ENCODE results near the gene PLAC9. TPM values are rescaled to one million over a fixed set of nuclear protein-coding genes. Genes with fewer than 3 reads are reported as not detected.
"Not testable (repeated sequence)": the region's sequence is repeated elsewhere in the genome, so short reads cannot be mapped to it uniquely, and the experiment has no call there.

The PLAC9 gene
- total RNA-seq, 1 experiment from 2014 or later: 7.3 TPM

DNA sequence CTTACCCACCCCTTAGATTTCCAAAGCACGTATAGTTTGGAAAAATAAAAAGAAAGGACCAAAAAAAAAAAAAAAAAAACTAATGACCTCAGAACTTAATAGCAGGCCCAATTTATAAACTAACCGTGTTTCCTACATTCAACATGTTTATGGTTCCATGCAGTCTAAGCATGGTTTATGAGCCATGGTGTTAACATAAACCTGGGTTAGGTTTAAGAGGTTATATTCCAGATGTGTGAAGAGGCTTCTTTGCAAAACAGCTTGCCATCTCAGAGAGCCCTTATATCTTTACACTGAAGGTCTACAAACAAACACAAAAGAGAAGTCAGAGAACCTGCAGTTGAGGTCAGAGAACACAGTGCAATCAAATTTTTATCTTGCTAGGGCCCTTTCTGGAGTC, 38.3 kb upstream of the PLAC9 start:
- Mint-ChIP-seq H3K4me3 (no peak overlapping the region), H3K9me3 (no peaks in the 10 kb centered on the region), H3K27me3 (ENCODE audit: low read depth) (no peaks in the 10 kb centered on the region; the same call in 1 of the 2 replicates), H3K27ac (no peak overlapping the region), H3K4me1 (no peaks in the 10 kb centered on the region), H3K36me3 (no peaks in the 10 kb centered on the region)
- TF ChIP-seq, protein P1, sequence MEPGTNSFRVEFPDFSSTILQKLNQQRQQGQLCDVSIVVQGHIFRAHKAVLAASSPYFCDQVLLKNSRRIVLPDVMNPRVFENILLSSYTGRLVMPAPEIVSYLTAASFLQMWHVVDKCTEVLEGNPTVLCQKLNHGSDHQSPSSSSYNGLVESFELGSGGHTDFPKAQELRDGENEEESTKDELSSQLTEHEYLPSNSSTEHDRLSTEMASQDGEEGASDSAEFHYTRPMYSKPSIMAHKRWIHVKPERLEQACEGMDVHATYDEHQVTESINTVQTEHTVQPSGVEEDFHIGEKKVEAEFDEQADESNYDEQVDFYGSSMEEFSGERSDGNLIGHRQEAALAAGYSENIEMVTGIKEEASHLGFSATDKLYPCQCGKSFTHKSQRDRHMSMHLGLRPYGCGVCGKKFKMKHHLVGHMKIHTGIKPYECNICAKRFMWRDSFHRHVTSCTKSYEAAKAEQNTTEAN (CRISPR knock-in tag; IDR thresholded peaks at IDR 0.05): no peak
- TF ChIP-seq SMAD4 (CRISPR knock-in tag; IDR thresholded peaks at IDR 0.05) (no peak), ZNF219 (CRISPR knock-in tag; IDR thresholded peaks at IDR 0.05; ENCODE audit: borderline replicate concordance) (no peak), CBFB (CRISPR knock-in tag; IDR thresholded peaks at IDR 0.05; ENCODE audit: low read depth) (no peak), CREM (CRISPR knock-in tag; IDR thresholded peaks at IDR 0.05) (no peak), ZNF416 (CRISPR knock-in tag; IDR thresholded peaks at IDR 0.05) (no peak), KAT7 (CRISPR knock-in tag; IDR thresholded peaks at IDR 0.05; ENCODE audit: borderline replicate concordance) (no peak), ZNF671 (CRISPR knock-in tag; IDR thresholded peaks at IDR 0.05) (no peak), SP1 (CRISPR knock-in tag; conservative IDR thresholded peaks at IDR 0.05) (no peak)
- TF ChIP-seq, protein P2, sequence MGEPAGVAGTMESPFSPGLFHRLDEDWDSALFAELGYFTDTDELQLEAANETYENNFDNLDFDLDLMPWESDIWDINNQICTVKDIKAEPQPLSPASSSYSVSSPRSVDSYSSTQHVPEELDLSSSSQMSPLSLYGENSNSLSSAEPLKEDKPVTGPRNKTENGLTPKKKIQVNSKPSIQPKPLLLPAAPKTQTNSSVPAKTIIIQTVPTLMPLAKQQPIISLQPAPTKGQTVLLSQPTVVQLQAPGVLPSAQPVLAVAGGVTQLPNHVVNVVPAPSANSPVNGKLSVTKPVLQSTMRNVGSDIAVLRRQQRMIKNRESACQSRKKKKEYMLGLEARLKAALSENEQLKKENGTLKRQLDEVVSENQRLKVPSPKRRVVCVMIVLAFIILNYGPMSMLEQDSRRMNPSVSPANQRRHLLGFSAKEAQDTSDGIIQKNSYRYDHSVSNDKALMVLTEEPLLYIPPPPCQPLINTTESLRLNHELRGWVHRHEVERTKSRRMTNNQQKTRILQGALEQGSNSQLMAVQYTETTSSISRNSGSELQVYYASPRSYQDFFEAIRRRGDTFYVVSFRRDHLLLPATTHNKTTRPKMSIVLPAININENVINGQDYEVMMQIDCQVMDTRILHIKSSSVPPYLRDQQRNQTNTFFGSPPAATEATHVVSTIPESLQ (CRISPR knock-in tag; IDR thresholded peaks at IDR 0.05): no peak
- TF ChIP-seq, protein P3, sequence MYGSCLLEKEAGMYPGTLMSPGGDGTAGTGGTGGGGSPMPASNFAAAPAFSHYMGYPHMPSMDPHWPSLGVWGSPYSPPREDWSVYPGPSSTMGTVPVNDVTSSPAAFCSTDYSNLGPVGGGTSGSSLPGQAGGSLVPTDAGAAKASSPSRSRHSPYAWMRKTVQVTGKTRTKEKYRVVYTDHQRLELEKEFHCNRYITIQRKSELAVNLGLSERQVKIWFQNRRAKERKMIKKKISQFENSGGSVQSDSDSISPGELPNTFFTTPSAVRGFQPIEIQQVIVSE (CRISPR knock-in tag; IDR thresholded peaks at IDR 0.05; ENCODE audit: borderline replicate concordance): no peak
- ATAC-seq (no peak), DNase-seq (ENCODE audit: low spot score) (no peak)
- ChIA-PET CTCF (no interaction called here), POLR2A (no interaction called here)

DNA sequence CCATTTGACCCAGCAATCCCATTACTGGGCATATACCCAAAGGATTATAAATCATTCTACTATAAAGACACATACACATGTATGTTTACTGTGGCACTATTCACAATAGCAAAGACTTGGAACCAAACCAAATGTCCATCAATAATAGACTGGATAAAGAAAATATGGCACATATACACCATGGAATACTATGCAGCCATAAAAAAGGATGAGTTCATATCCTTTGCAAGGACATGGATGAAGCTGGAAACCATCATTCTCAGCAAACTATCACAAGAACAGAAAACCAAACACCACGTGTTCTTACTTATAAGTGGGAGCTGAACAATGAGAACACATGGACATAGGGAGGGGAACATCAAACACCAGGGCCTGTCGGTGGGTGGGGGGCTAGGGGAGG, 34.3 kb upstream of the PLAC9 start:
- H3K27me3 Mint-ChIP-seq (ENCODE audit: low read depth); CTCF ChIA-PET; POLR2A ChIA-PET; H3K27ac Mint-ChIP-seq; H3K9me3 Mint-ChIP-seq; H3K4me3 Mint-ChIP-seq; DNase-seq (ENCODE audit: low spot score); H3K36me3 Mint-ChIP-seq; ATAC-seq: not testable (repeated sequence)
- H3K4me1 Mint-ChIP-seq: peaks cover 16% of the 10 kb centered on the region

DNA sequence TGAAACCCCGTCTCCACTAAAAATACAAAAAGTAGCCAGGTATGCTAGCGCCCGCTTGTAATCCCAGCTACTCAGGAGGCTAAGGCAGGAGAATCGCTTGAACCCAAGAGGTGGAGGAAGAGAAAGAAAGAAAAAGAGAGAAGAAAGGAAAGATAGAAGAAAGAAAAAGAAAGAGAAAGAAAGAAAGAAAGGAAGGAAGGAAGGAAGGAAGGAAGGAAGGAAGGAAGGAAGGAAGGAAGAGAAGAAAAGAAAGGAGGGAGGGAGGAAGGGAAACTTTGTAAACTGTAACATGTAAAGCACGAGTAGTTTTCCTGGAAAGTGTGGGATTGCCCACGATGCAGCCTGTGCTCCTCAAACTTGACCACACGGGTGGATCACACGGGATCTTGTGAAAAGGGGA, 33.2 kb upstream of the PLAC9 start:
- H3K27me3 Mint-ChIP-seq (ENCODE audit: low read depth); DNase-seq (ENCODE audit: low spot score); H3K9me3 Mint-ChIP-seq; CTCF ChIA-PET; ATAC-seq; POLR2A ChIA-PET; H3K4me3 Mint-ChIP-seq; H3K27ac Mint-ChIP-seq; H3K36me3 Mint-ChIP-seq: not testable (repeated sequence)
- peaks cover 20% of the 10 kb centered on the region for H3K4me1 Mint-ChIP-seq

DNA sequence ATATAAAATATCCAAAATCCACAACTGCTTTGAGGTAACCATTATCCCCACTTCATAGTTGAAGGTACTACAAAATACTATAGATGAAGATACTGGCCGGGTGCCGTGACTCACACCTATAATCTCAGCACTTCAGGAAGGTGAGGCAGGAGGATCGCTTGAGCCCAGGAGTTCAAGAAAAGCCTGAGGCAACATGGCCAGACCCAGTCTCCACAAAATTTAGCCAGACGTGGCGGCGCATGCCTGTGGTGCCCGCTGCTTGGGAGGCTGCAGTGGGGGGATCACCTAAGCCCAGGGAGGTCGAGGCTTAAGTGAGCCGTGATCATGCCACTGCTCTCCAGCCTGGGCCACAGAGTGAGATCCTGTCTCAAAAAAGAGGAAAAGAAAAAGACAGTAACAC, 32.4 kb upstream of the PLAC9 start:
- DNase-seq (ENCODE audit: low spot score) (no peak), ATAC-seq (no peak)
- Mint-ChIP-seq H3K27ac (no peak overlapping the region), H3K27me3 (ENCODE audit: low read depth) (no peaks in the 10 kb centered on the region; the same call in 1 of the 2 replicates), H3K4me3 (no peak overlapping the region), H3K9me3 (no peaks in the 10 kb centered on the region), H3K36me3 (no peaks in the 10 kb centered on the region), H3K4me1 (peaks cover 29% of the 10 kb centered on the region)
- TF ChIP-seq GTF2I (CRISPR knock-in tag; conservative IDR thresholded peaks at IDR 0.05) (no peak), ZNF121 (CRISPR knock-in tag; IDR thresholded peaks at IDR 0.05) (0 out of 2 replicates have a peak, but pooled peaks have one; percentile 17), ZNF219 (CRISPR knock-in tag; IDR thresholded peaks at IDR 0.05; ENCODE audit: borderline replicate concordance) (no peak)
- CTCF ChIA-PET: no interaction called here
- POLR2A ChIA-PET: no interaction called here

Measured in WTC11 (cell line).